Measurements from ENCODE around the gene ZNF276. TPM values are rescaled to one million over a fixed set of nuclear protein-coding genes. Genes with fewer than 3 reads are reported as not detected.

ZNF276 gene
- total RNA-seq, 1 experiment from 2014 or later = 28.8 TPM

DNA sequence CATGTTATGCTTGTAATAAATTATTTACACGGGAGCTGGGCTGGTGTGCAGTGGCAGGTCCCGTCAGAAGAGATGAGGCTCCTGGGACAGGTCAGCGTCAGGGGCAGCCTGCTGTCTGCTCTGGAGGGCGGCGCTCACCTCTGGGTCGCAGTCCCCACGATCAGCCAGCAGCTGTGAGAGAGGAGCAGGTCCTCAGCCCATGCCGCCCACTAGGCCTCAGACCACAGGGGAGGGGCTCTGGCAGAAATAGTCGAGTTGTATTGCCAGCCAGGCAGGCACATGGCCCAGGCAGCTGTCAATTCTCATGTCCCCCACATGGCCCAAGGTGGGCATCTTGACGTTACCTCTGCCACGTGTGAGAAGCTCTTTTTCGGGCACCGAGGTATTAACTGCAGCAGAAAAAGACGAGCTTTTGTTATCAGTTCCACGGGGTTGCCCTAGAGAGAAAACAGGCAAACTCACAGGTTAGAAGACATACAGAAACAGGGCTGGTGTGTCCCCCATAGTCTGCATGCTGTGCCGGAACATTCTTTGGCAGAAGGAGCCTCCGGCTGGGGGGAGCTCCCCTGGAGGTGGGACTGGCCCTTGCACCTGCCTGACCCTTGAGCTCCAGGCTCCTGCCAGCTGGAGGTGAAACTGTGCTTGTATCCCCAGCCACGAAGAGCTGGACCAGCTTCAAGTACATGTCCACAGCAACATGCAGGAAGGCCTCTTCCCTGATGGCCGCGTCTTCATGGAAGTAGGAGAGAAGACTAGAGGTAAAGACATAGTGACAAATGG, 17.4 kb downstream of the ZNF276 start:
- POLR2A ChIA-PET (ENCODE audit: unreplicated experiment) = no interaction called here

DNA sequence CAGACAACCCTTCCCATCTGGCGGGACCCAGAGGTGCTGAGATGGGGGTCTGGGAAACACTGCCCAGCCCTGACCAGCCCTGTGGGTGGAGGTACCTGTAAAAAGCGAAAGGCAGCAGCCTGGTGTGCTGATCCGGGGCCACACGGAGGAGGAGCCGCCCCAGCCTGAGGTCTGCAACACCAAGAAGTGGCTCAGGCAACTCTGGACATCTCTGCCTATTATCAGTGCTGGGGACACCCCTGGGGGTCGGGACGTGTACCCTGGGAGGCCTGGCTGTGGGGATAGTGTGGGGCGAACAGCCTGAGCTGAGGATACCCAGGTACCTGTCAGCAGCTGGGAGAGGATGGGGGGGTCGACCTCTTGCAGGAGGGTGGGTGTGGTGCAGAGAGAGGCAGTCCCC, 18.0 kb downstream of the ZNF276 start:
- Histone ChIP-seq H3K36me3 (ENCODE audit: low read depth) (peaks cover 12% of the 10 kb centered on the region; the same call in 1 of the 2 replicates), H3K4me2 (no peak overlapping the region), H3F3A (ENCODE audit: insufficient read depth, low read depth) (peaks cover 22% of the 10 kb centered on the region), H3K9me3 (ENCODE audit: insufficient read depth, low read depth) (no peaks in the 10 kb centered on the region), H2AFZ (no peak overlapping the region), H3K27ac (no peak overlapping the region), H3K9me2 (ENCODE audit: insufficient read depth) (no peaks in the 10 kb centered on the region), H4K20me1 (ENCODE audit: insufficient read depth) (peaks cover 11% of the 10 kb centered on the region; the same call in 1 of the 2 replicates), H3K4me3 (no peak overlapping the region), H3K4me1 (replicated peaks; ENCODE audit: insufficient read depth) (no peaks in the 10 kb centered on the region), H3K27me3 (ENCODE audit: insufficient read depth, low read depth) (no peaks in the 10 kb centered on the region), H3K79me2 (ENCODE audit: low read depth) (no peaks in the 10 kb centered on the region)
- POLR2A ChIA-PET (ENCODE audit: unreplicated experiment) = no interaction called here
- DNase-seq = no peak
- TF ChIP-seq, protein P1, sequence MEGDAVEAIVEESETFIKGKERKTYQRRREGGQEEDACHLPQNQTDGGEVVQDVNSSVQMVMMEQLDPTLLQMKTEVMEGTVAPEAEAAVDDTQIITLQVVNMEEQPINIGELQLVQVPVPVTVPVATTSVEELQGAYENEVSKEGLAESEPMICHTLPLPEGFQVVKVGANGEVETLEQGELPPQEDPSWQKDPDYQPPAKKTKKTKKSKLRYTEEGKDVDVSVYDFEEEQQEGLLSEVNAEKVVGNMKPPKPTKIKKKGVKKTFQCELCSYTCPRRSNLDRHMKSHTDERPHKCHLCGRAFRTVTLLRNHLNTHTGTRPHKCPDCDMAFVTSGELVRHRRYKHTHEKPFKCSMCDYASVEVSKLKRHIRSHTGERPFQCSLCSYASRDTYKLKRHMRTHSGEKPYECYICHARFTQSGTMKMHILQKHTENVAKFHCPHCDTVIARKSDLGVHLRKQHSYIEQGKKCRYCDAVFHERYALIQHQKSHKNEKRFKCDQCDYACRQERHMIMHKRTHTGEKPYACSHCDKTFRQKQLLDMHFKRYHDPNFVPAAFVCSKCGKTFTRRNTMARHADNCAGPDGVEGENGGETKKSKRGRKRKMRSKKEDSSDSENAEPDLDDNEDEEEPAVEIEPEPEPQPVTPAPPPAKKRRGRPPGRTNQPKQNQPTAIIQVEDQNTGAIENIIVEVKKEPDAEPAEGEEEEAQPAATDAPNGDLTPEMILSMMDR (conservative IDR thresholded peaks at IDR 0.05) = no peak
- TF ChIP-seq EZH2 (IDR thresholded peaks at IDR 0.05; ENCODE audit: low read depth) = no peak
- intact Hi-C loops (cut with micrococcal nuclease; ENCODE audit: unreplicated experiment) = no loop called here
- no TSS peak for BruUV-seq (replicated peaks)
- CTCF ChIA-PET = no interaction called here

More for the DNA sequence above, 17.4 kb downstream of the ZNF276 start:
- CTCF ChIA-PET = no interaction called here
- DNase-seq = no peak
- TF ChIP-seq, protein P1 (conservative IDR thresholded peaks at IDR 0.05) = no peak
- TF ChIP-seq EZH2 (IDR thresholded peaks at IDR 0.05; ENCODE audit: low read depth) = no peak
- no TSS peak for BruUV-seq (replicated peaks)
- Histone ChIP-seq H3K79me2 (ENCODE audit: low read depth) (no peaks in the 10 kb centered on the region), H3K4me2 (no peak overlapping the region), H3K9me3 (ENCODE audit: insufficient read depth, low read depth) (no peaks in the 10 kb centered on the region), H3F3A (ENCODE audit: insufficient read depth, low read depth) (peaks cover 17% of the 10 kb centered on the region), H3K4me1 (replicated peaks; ENCODE audit: insufficient read depth) (no peaks in the 10 kb centered on the region), H3K36me3 (ENCODE audit: low read depth) (peaks cover 12% of the 10 kb centered on the region; the same call in 1 of the 2 replicates), H3K27ac (no peak overlapping the region), H3K4me3 (no peak overlapping the region), H4K20me1 (ENCODE audit: insufficient read depth) (peaks cover 11% of the 10 kb centered on the region; the same call in 1 of the 2 replicates), H3K27me3 (ENCODE audit: insufficient read depth, low read depth) (no peaks in the 10 kb centered on the region), H2AFZ (no peak overlapping the region), H3K9me2 (ENCODE audit: insufficient read depth) (no peaks in the 10 kb centered on the region)
- intact Hi-C loops (cut with micrococcal nuclease; ENCODE audit: unreplicated experiment) = no loop called here

DNA sequence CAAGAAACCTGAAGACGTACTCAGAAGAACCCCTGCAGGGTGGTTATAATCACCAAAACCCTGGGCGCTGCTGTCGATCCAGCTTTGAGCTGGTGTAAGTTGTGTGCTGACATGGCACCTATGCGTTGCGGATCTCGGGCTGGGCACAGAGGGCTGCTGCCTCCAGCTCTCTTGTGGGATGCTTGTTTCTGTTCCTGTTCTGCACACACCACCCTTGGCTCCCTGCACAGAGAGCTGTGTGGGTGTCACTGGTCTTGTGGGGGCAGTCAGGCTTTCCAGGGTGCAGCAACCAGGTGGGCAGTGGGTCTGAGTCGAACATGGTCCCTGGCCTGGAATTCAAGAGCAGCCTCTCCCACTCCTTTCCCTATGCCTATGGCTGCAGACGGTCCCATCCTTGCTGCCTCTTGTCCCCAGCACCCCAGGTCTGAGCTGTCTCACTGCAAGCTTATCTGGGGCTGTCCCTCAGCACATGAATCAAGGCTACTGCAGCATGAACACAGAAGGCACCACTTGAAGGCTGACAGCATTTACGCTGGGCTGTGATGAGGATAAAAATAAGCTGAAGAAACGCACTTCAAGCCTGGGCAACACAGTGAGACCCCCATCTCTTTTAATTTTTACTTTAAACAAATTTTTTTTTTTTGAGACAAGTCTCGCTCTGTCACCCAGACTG, 20.1 kb downstream of the ZNF276 start:
- intact Hi-C loops (cut with micrococcal nuclease; ENCODE audit: unreplicated experiment) = no loop called here
- H3F3A ChIP-seq (ENCODE audit: insufficient read depth, low read depth) = peaks cover 22% of the 10 kb centered on the region
- peaks cover 12% of the 10 kb centered on the region; the same call in 1 of the 2 replicates for H3K36me3 ChIP-seq (ENCODE audit: low read depth)
- H3K4me1 ChIP-seq (replicated peaks; ENCODE audit: insufficient read depth) = no peaks in the 10 kb centered on the region
- no peak overlapping the region for H3K4me3 ChIP-seq
- no peak for DNase-seq
- no peak overlapping the region for H2AFZ ChIP-seq
- no peaks in the 10 kb centered on the region for H3K27me3 ChIP-seq (ENCODE audit: insufficient read depth, low read depth)
- no peaks in the 10 kb centered on the region for H3K9me3 ChIP-seq (ENCODE audit: insufficient read depth, low read depth)
- H3K4me2 ChIP-seq = no peak overlapping the region
- TF ChIP-seq, protein P1 (conservative IDR thresholded peaks at IDR 0.05) = no peak
- TF ChIP-seq EZH2 (IDR thresholded peaks at IDR 0.05; ENCODE audit: low read depth) = no peak
- H4K20me1 ChIP-seq (ENCODE audit: insufficient read depth) = peaks cover 11% of the 10 kb centered on the region; the same call in 1 of the 2 replicates
- CTCF ChIA-PET = no interaction called here
- no peaks in the 10 kb centered on the region for H3K79me2 ChIP-seq (ENCODE audit: low read depth)
- no peaks in the 10 kb centered on the region for H3K9me2 ChIP-seq (ENCODE audit: insufficient read depth)
- H3K27ac ChIP-seq = no peak overlapping the region
- POLR2A ChIA-PET (ENCODE audit: unreplicated experiment) = interaction anchor here (0.5 kb wide), 1 partner anchor 166 kb away, joined by 11 read pairs; no protein-coding TSS in a partner anchor
- BruUV-seq (replicated peaks) = no TSS peak
